NCI-H1436 treated with DMSO at 0.1 percent for 48 hours (cell line): ENCODE results near the gene POLA1.
A peak's percentile ranks its signal among the peaks of the same experiment; 100 is the strongest.

Experiments used
- DNase-seq: peaks from one replicate; lab custom pipeline; 2025; lab: John Stamatoyannopoulos, UW

Gene POLA1

GRCh38 chrX:24979081-24979480 lies 285.4 kb downstream of the POLA1 start:
- DNase-seq = no peak

- DNase-seq = no peak
These were observed 287.3 kb downstream of the POLA1 start for GRCh38 chrX:24981030-24981429.

DNA sequence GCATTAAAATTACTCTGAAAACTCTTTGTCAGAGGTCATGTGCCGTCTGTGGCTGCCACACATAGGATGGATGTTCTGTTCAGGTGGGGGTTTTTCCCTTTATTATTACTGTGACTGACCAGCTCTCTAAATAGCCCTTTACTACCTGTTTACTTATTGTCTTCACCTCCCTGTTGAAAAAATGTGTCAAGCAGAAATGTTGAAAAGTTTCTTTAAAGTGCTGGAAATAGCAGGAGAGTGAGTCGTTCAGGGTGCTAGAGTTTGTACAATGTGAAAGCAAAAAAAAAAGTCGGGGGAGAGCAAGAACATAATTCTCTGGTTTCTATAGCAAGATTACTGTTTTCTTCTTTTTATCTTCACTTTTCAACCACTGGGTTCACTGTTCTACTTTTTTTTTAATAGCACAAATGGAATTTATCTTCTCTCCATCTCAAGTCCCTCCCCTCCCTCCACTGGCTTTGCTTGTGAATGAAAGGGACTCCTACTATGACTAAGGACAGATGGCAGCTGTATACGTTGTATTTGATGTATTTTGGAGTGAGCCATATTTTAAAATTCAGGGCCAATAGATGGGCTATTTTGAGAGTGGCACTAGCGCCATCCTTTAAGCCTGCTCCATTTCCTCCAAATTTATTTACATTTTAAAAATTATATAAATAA lies 288.7 kb downstream of the POLA1 start:
- no peak for DNase-seq

DNA sequence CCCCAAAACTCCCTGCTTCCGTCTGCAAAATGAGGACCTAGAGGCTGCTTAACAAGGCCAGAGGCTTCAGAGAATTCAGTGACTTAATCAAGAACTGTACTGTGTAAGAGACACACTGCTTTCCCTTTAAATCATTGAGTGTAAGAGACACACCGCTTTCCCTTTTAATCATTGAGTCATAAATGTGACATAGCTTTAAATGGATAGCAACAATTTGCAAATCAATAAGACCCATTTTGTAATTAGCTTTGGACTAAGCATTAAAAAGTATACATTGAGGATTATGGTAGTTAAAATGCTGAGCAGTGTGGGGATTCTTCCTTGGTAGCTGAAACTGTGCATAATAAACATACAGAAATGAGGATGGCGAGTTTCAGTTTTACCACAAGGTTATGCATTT lies 290.2 kb downstream of the POLA1 start:
- no peak for DNase-seq

- no peak for DNase-seq
These were observed 291.4 kb downstream of the POLA1 start for GRCh38 chrX:24985120-24985519.

DNA sequence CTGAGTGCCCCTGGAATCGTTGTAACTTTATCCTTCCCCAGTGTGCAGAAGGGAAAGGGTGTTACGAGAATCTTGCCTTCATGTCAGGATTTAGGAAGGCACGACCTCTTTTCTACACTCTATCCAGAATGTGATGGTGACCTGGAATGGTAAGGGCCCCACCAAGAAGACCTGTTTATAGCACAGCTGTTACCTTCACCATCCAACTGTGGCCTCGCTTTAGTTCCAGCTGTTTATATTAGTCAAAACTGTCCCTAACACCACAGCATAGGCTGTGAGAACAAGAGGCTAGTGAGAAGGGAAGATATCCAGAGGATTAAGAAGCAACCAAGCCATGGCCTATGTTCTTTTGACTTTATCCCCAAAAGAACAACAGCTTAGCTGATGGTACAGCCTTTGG lies 294.0 kb downstream of the POLA1 start:
- no peak for DNase-seq

GRCh38 chrX:24988314-24988713 lies 294.6 kb downstream of the POLA1 start:
- no peak for DNase-seq

DNA sequence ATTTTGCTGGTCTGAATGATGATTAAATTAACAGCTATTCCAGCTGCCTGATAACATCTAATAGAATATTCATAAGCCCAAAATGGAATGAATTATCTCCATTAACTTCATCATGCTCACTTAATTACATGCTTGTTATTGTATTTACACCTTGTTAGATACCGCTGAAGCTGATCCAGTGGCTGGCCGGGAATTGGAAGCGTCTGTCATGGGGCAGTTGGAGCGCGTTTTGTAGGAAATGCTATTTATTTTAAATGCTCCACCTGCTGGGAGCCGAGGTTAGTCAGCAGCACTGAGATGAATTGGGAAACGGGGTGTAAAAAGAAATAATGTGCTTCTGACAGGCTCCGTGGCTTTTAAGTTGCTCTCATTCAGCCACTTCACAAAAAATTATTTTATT lies 296.8 kb downstream of the POLA1 start:
- DNase-seq = peak; percentile 35

GRCh38 chrX:24993879-24994278 lies 300.2 kb downstream of the POLA1 start:
- no peak for DNase-seq

- no peak for DNase-seq
These were observed 302.5 kb downstream of the POLA1 start for GRCh38 chrX:24996096-24996709.

GRCh38 chrX:24999511-24999910 lies 305.8 kb downstream of the POLA1 start:
- DNase-seq = no peak

GRCh38 chrX:25001808-25002660 lies 308.3 kb downstream of the POLA1 start:
- DNase-seq = no peak

DNA sequence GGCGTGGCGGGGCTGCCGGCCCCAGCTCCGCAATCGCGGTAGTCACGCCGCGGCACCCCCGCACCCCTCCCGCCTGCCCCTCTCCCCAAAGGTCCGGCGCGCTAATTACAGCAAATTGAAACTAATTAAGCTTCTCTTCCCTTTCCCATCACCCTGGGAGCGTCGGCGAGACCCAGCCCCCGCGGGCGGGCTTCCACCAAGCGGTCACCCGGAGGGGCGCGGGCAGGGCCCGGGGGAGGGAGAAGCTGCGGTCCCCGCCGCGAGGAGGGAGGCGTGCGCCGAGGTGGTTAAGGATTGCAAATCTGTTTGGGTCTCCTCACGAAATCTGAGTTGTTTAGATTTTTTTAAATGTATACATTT lies 308.9 kb downstream of the POLA1 start:
- no peak for DNase-seq

DNA sequence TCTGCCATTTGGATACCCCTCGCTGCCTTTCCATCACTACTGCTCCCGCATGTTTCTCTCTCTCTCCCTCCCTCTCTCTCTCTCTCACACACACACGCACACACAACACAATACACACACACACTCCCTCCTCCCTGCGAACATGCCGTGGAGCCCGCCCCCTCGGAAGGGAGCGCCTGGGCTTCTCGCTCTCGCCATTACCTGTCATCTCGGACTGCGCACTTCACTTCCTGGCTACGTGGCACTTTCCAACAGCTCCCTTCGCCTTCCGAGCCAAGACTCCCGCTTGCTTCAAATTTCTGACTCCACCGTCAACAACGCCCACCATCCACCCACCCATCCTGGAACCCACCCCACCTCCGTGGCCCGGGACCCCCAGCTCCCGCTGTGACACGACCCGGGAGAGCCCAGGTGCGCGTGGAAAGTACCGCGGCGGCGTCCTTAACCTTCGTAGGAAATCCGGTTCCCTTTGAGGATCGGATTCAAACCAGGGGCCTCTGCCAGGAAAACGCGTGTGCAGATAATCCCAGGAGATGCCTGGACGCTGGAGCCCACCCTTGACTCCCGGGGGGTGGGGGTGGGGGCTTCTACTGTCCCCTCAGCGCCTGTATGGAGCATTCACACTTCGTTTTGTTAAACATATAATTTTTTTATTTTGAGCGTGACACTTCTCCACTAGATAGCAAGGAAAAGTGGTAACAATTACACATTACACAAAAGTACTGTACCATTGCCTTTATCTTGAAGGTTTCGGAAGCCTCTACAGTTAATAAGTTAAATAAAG lies 309.5 kb downstream of the POLA1 start:
- DNase-seq = no peak

DNA sequence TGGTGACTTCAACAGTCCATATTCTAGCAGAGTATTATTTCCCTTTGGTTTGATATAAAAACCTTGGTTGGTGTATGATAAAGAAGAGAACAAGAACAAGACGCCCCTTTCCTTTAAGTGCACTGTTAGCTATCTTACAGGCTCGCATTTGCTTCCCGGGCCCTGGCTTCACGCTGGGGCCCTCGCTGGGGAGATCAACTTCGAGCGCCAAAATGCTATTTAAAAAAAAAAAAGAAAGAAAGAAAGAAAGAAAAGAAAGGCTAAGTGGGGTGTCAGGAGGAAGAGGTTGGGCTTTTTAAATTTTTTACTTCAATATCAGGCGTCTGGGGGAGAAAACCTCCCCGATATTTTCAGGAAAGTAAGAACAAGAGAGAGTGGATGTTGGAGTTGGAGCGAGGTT lies 310.3 kb downstream of the POLA1 start:
- no peak for DNase-seq

GRCh38 chrX:25004485-25005032 lies 310.8 kb downstream of the POLA1 start:
- DNase-seq = no peak

DNA sequence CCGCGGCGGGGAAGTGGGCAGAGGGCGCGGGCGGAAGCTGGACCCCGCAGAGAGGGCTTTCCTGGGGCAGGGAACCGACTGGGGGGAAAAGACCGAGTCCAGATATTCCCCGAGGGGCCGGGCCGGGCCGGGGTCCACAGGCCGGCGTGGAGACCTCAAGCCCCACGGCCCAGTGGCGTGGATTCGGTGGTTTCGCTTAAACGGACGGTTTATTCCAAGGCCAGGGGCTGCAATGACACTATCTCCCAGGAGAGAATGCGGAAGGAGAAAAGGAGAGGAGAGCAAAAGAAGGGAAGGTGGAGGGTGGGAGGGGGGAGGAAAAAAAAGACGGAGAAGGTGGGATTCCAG lies 311.3 kb downstream of the POLA1 start:
- no peak for DNase-seq

DNA sequence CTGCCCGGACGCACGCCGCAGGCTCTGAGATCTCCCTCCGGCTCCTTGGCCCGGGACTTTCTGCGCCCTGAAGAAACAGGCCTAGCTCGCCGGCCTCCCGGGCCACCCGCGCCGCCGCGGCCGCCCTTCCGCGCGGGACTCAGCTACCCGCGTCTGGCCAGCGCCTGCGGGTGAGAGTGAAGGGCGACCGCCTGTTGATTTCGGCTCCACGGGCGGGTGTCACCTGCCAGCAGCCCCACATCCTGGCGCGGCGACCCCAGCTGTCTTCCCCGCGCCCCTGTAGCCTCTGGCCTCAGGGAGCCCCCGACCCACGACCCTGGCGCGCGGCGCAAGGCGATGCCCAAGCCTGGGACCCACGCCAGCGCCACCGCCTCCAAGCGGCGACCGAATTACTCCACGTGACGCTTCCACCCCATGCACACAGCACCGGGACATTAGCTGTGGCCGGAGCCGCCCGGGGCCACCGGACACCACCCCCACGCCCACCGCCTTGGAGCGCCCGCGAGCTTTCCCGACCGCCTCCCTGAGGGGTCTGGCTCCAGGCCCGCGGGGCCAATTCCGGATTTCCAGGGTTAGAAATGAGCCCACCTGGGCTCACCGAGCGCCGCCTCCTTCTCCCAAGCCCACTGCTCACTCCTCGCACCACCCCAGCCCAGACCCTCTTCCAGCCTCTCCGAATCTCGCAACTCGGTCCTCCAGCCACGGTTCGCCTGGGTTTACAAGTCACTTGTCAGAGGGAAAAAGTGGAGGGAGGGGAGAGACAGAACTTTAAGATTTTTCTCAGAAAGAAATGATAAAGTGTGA lies 311.9 kb downstream of the POLA1 start:
- DNase-seq = no peak

- no peak for DNase-seq
These were observed 312.9 kb downstream of the POLA1 start for GRCh38 chrX:25006586-25007058.

GRCh38 chrX:25007059-25008053 lies 313.6 kb downstream of the POLA1 start:
- no peak for DNase-seq
